HUES64 (cell line): ENCODE results near the gene GAPDHS.

ENCODE experiments used
- H3K27ac ChIP-seq: 2 replicates; pipeline ENCODE4 v1.7.0; 2013; ENCODE audit warnings: low read depth, low read length, inconsistent platforms
- H3K27me3 ChIP-seq: 2 replicates; pipeline ENCODE4 v1.6.1; 2013; ENCODE audit warnings: mild to moderate bottlenecking, low read length; ENCODE audit not compliant: insufficient read depth
- H3K36me3 ChIP-seq: 2 replicates; pipeline ENCODE4 v1.6.1; 2013; ENCODE audit warnings: mild to moderate bottlenecking, low read length; ENCODE audit not compliant: insufficient read depth
- H3K4me1 ChIP-seq: 2 replicates; pipeline ENCODE4 v1.6.1; 2013; ENCODE audit warnings: mild to moderate bottlenecking, low read length, moderate library complexity; ENCODE audit not compliant: insufficient read depth
- H3K4me3 ChIP-seq: 2 replicates; pipeline ENCODE4 v1.5.1; 2013; ENCODE audit warnings: mild to moderate bottlenecking, low read length, moderate library complexity
- H3K9ac ChIP-seq: 2 replicates; pipeline ENCODE4 v1.6.1; 2013; ENCODE audit warnings: mild to moderate bottlenecking, low read depth, low read length
- H3K9me3 ChIP-seq: 2 replicates; pipeline ENCODE4 v1.6.1; 2013; ENCODE audit warnings: low read depth, low read length; ENCODE audit not compliant: insufficient read depth
- WGBS: fragments of 150-250, 120-280 bp; methylation state at CpG from one replicate; pipeline ENCODE4 v1.1.7; 2013; ENCODE audit warnings: missing lambda C conversion rate; 5-methylcytosine and 5-hydroxymethylcytosine counted together

Gene GAPDHS

DNA sequence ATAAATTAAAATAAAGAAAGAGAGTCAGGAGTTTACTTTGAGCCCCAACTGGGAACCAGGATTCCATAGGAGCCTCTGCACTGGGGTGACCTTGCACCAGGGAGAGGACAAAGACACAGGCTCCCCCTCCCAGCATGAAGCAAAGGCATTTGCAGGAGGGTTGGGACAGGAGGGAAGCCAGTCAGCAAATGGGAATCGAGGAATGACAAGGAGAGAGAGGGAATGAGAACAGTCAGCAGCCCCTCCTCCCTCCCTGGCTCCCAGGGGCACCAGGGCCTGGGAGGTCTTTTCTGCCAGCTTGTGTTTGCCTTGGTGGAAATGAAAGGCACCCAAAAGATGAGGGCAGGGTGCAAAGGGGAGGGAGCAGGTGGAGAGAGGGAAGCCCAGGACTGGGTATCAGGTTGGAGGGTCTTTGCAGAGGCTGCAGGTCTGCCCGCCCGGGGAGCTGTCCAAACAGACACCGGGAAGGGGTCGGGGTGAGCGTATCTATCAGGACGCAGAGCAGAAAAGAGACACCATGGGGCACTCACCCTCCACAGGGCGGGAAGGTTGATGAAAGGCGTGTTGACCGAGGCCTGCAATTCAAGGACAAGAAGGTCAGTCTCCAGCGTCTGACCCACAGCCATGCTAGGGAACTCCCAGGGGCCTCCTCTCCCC, 8.9 kb upstream of the GAPDHS start:
- 15% methylated on average over 11 of the region's 11 CpGs for WGBS
- H3K4me3 ChIP-seq, result peak overlapping the region; percentile 37

DNA sequence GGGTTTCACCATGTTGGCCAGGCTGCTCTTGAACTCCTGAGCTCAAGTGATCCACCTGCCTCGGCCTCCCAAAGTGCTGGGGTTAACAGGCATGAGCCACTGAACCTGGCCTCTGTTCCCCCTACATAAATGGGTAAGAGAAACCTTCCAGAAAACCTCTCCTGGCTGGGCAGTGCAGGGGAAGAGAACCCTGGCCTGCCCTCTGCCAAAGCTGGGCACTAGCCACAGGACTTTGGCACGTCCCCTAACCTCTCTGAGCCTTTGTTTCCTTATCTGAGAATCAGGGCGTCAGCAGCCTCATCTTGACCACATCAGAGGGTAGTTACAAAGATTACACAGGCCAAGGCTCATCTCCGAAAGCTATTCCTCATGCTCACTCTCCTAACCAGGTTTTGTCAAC, 7.4 kb upstream of the GAPDHS start:
- H3K4me1 ChIP-seq, result peaks cover 22% of the 10 kb centered on the region
- H3K4me3 ChIP-seq, result no peak overlapping the region
- H3K9ac ChIP-seq, result no peak overlapping the region
- H3K9me3 ChIP-seq, result no peaks in the 10 kb centered on the region
- WGBS, result 91% methylated on average over 4 of the region's 4 CpGs
- H3K27ac ChIP-seq, result no peak overlapping the region
- H3K27me3 ChIP-seq, result peaks cover 14% of the 10 kb centered on the region
- no peaks in the 10 kb centered on the region for H3K36me3 ChIP-seq

More for the DNA sequence above, 8.9 kb upstream of the GAPDHS start:
- Histone ChIP-seq H3K9ac (no peak overlapping the region), H3K27ac (no peak overlapping the region), H3K4me1 (peaks cover 22% of the 10 kb centered on the region), H3K9me3 (no peaks in the 10 kb centered on the region), H3K27me3 (peaks cover 14% of the 10 kb centered on the region), H3K36me3 (no peaks in the 10 kb centered on the region)

DNA sequence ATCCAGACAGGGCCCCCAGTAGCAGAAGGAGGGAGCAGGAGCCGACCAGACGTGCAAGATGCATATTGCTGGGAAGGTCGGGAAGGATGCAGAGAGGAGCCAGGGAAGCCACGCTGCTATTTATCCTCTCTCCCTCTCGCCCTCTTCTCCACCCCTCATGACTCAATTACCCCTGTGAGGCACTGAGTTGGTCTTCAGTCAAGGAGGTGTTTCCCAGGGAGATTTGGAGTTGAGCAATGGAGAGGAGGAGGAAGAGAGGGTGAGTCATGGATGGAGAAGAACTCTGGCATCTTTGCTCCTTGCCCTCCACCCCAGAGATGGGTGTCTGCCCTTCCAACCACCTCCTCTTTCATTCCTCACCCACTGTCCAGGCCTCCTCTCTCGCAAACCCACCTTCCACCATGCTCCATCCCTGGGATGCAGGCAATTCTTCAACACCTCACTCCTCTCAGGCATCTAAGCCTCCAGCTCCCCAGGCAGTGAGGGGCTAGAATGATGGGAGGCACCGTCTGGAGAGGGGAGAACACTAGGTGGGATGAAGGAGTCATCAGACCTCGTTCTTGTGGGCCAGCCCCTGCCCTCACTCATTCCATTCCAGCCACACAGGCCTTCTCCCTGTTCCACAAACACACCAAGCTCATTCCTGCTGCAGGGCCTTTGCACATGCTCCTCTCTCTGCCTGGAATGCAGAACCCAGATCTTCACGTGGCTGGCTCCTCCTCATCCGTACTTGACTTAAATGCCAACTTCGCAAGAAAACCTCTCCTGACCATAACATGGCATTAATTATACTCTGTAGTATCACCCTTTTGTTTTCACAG, 4.8 kb upstream of the GAPDHS start, which contains the start of gene SBSN:
Gene SBSN (minus strand): TSS at position 94 of the 821 bp plus-strand sequence. CDS start 30 bp downstream, at position 64.
- Histone ChIP-seq H3K27me3 (peaks cover 14% of the 10 kb centered on the region), H3K4me3 (no peak within 1 kb of the TSS), H3K9me3 (no peaks in the 10 kb centered on the region), H3K9ac (no peak within 1 kb of the TSS), H3K36me3 (no peaks in the 10 kb centered on the region), H3K4me1 (peaks cover 17% of the 10 kb centered on the region; the same call in 1 of the 2 replicates), H3K27ac (no peak within 1 kb of the TSS)
- WGBS, result 89% methylated on average over 8 of the region's 11 CpGs

GRCh38 chr19:35529241-35530218, 3.7 kb upstream of the GAPDHS start:
- no peaks in the 10 kb centered on the region for H3K9me3 ChIP-seq
- no peaks in the 10 kb centered on the region for H3K36me3 ChIP-seq
- H3K9ac ChIP-seq, result no peak overlapping the region
- H3K27me3 ChIP-seq, result peaks cover 14% of the 10 kb centered on the region
- H3K4me3 ChIP-seq, result no peak overlapping the region
- peaks cover 10% of the 10 kb centered on the region; the same call in 1 of the 2 replicates for H3K4me1 ChIP-seq
- WGBS, result 87% methylated on average over 19 of the region's 19 CpGs
- H3K27ac ChIP-seq, result no peak overlapping the region

DNA sequence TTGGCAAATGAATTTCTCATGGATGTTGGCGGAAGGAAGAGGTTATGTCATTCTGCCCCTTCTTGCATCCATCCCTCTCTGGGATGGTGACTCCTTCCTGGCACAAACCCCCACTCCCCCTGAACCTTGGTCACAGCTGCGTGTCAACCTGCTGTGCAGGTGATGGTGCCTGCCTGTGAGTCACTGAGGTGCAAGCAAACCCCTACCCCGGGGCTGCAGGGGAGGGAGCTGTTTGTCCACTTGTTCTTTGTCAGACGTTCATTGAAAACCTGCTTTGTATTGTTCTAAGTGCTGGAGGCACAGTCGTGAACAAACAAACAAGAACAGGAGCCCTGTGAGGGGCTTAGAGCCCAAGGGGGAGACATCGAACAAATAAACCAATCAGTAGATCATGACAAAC, 2.0 kb upstream of the GAPDHS start:
- Histone ChIP-seq H3K9ac (no peak overlapping the region), H3K27ac (no peak overlapping the region), H3K27me3 (no peaks in the 10 kb centered on the region; the same call in 1 of the 2 replicates), H3K4me1 (0 out of 2 replicates have a peak, but pooled peaks cover 3% of the 10 kb centered on the region), H3K36me3 (no peaks in the 10 kb centered on the region), H3K9me3 (no peaks in the 10 kb centered on the region), H3K4me3 (no peak overlapping the region)
- 33% methylated on average over 5 of the region's 6 CpGs for WGBS

DNA sequence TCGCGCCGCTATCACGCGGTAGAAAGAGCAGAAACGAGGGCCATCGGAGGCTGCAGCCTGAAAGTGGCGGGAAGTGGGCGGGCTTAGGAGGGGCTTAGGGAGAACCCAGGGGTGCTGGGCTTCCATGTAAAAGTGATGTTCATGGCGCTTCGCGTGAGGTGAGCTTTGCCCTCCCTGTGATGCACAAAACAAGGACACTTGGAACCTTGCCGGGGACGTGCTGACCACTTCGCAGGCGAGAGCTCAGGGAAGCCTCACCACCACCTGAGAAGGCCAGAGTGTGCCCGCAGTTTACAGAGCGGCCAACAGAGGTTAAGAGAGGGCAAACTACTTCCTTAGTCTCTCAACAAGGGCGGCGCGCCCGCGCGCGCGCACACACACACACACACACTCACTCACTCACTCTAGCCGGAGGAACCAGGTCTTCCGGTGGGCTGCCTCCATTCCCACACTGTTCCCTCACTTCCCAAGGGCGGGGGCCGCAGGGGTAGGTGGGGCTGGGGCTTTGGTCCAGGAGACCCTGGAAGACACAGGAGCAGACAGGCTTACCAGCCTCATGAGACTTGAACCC, 651 bp downstream of the GAPDHS start:
- H3K9me3 ChIP-seq, result no peaks in the 10 kb centered on the region
- no peak overlapping the region for H3K9ac ChIP-seq
- no peak overlapping the region for H3K27ac ChIP-seq
- no peaks in the 10 kb centered on the region for H3K36me3 ChIP-seq
- WGBS, result 83% methylated on average over 30 of the region's 30 CpGs
- no peaks in the 10 kb centered on the region for H3K27me3 ChIP-seq
- no peak overlapping the region; the same call in 1 of the 2 replicates for H3K4me3 ChIP-seq
- H3K4me1 ChIP-seq, result peaks cover 8% of the 10 kb centered on the region; the same call in 1 of the 2 replicates

- Histone ChIP-seq H3K4me1 (peaks cover 8% of the 10 kb centered on the region; the same call in 1 of the 2 replicates), H3K27me3 (no peaks in the 10 kb centered on the region), H3K9ac (no peak overlapping the region), H3K9me3 (no peaks in the 10 kb centered on the region), H3K27ac (no peak overlapping the region), H3K4me3 (no peak overlapping the region), H3K36me3 (0 out of 2 replicates have a peak, but pooled peaks cover 1% of the 10 kb centered on the region)
- 87% methylated on average over 10 of the region's 10 CpGs for WGBS
Observed at GRCh38 chr19:35534803-35535480, 1.7 kb downstream of the GAPDHS start.

DNA sequence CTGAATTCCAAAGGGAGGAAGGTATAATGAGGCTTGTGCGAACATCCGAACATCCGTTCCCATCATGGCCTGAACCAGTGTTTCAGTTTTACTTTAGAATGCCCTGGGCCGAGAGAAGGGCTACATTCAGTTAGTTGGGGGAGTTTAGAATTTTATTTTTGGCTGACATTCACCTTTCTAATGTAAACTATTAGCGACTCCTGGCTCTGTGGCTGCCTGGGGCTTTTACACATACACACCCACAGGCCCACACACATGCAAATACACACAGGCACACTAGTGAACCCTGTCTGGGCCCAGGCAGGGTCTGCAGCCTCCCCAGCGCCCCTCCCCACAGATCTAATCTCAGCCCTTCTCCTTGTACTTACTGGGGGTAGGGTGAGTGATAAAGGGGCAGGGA, 6.1 kb downstream of the GAPDHS start:
- H3K9ac ChIP-seq, result no peak overlapping the region
- 78% methylated on average over 5 of the region's 6 CpGs for WGBS
- H3K9me3 ChIP-seq, result no peaks in the 10 kb centered on the region
- no peaks in the 10 kb centered on the region for H3K27me3 ChIP-seq
- no peak overlapping the region for H3K4me3 ChIP-seq
- peaks cover 6% of the 10 kb centered on the region for H3K4me1 ChIP-seq
- peaks cover 26% of the 10 kb centered on the region for H3K36me3 ChIP-seq
- H3K27ac ChIP-seq, result no peak overlapping the region

DNA sequence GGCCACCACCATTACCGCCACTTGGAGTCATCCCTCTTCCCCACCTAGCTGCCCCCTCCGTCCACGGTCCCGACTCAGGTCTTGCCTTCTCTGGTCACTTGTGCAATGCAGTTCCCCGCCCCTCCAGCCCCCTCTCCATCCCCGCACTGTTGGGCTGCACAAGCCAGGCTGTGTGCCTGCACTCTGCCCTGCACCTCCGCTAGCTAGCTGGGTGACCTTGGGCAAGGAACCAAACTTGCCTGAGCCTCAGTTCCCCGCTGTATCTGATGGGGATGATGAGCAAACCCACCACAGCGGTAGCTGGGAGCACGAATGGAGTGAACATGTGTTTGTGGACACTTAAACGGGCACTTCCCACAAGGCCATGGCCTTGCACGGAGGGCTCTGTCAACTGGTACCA, 6.6 kb downstream of the GAPDHS start:
- no peaks in the 10 kb centered on the region for H3K9me3 ChIP-seq
- 90% methylated on average over 12 of the region's 12 CpGs for WGBS
- H3K36me3 ChIP-seq, result peaks cover 26% of the 10 kb centered on the region
- no peak overlapping the region for H3K27ac ChIP-seq
- peaks cover 9% of the 10 kb centered on the region for H3K4me1 ChIP-seq
- H3K9ac ChIP-seq, result no peak overlapping the region
- H3K27me3 ChIP-seq, result no peaks in the 10 kb centered on the region
- no peak overlapping the region for H3K4me3 ChIP-seq

GRCh38 chr19:35540356-35540927, 7.2 kb downstream of the GAPDHS start:
- H3K9me3 ChIP-seq, result no peaks in the 10 kb centered on the region
- WGBS, result 92% methylated on average over 7 of the region's 7 CpGs
- H3K27me3 ChIP-seq, result no peaks in the 10 kb centered on the region
- H3K4me1 ChIP-seq, result peaks cover 9% of the 10 kb centered on the region
- no peak overlapping the region for H3K27ac ChIP-seq
- H3K36me3 ChIP-seq, result peaks cover 26% of the 10 kb centered on the region
- no peak overlapping the region for H3K9ac ChIP-seq
- H3K4me3 ChIP-seq, result no peak overlapping the region
